NCI-H2029 treated with DMSO at 0.1 percent for 48 hours (cell line): ENCODE results near the gene DCPS.
"Not testable (repeated sequence)": the region's sequence is repeated elsewhere in the genome, so short reads cannot be mapped to it uniquely, and the experiment has no call there.

Experiments
- DNase-seq: peaks from one replicate; lab custom pipeline; 2025; lab: John Stamatoyannopoulos, UW

Gene DCPS

DNA sequence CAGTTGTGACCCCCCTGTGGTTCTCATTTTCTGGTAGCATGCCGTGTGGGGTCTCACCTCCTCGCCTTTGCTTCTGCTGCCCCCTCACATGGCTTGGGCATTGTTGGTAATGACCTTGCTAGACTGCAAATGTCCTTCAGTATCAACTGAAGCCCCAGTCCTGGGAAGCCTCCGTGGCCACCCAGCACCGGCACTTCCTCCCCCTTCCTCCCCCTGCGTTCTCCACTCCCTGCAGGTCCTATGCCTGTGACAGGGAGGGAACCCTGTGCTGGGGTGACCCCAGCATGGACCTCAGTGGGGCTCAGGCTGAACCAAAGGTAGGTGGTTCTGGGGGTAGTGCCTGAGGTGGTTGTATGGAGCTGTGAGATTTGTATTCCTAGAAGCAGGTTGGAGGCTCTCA is 57.5 kb downstream of the DCPS start:
- no peak for DNase-seq

GRCh38 chr11:126362879-126363655 is 59.2 kb downstream of the DCPS start:
- DNase-seq: no peak

DNA sequence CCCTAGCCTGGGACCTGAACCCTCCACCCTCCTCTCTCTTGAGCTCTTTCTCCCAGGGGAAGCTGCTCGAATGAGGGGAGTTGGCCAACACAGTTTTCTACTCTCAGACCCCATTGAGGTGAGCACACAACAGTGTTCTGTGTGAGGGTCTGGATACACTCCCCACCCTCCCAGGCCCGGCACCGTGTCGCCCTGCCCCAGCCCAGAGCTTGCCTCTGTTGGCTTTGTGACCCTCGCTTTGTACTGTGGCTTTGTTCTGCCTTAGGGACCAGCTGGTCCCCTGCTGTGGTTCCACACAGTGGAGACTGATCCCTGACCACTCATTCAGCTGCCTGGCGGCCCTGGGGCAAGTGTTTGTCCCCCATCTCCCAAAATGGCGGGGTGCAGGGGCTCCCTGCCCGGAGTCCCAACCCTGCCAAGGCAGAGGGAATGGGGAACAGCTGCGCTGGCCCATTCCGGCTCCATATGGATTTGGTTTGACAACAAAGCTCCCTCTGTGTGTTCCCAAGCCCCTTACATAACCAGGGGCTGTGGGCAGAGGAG is 59.9 kb downstream of the DCPS start:
- no peak for DNase-seq

- DNase-seq: not testable (repeated sequence)
Observed at GRCh38 chr11:126364735-126365134, 60.9 kb downstream of the DCPS start.

DNA sequence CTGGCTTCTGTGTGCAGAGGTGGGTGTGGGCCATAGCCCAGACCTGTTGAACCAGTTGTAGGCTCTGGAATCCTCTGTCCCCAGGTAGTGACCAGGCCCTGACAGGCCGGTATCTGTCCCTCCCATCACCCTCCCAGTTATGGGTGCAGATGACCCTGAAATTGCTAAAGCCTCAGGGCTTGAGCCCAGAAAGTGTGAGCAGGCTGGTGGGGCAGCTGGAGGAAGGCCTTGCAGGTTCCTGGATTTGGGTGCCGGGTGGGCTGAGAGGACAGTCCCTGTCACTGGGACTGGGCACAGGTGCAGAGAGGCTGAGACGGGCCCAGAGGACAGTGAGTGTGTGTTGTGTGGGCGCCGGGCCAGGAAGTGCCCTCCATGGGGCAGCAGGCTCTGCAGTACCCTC is 61.6 kb downstream of the DCPS start:
- DNase-seq: not testable (repeated sequence)

DNA sequence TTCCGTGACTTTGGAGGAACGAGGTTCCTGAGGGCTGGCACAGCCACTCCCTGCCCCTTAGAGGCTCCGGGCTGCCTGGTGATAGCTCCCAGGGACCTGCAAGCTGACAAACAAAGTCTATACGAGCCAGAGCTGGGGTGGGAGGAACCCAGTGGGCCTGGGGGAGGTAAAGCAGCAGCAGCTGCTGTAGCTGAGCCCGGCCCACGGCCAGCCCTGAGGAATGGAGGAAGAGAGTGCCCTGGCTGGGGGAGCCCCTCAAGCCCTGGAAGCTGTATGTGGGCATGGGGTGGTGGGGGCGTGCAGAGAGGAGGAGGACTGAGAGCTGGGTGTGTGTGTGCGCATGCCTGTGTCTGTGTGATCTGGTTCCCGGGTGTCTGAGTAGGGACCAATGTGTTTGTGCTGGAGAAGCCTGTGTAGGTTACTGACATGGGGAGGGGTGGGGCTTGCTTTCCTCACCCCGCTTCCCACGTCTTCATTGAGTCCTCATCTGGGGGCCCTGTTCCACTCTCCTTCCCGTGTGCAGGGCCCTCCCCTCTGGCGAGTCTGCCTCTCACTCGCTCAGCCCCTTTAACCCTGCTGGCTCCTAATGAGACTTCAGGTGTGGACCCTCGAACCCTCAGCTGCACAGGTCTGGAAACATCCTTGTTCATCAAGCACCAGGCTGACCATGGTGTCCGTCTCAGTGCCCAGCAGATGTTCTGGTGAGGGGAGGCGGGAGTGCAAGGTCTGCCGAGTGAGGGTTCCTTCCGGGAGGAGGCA is 62.4 kb downstream of the DCPS start:
- DNase-seq: no peak

- DNase-seq: not testable (repeated sequence)
Observed at GRCh38 chr11:126366823-126367654, 63.2 kb downstream of the DCPS start.

GRCh38 chr11:126367806-126368205 is 63.9 kb downstream of the DCPS start:
- not testable (repeated sequence) for DNase-seq

DNA sequence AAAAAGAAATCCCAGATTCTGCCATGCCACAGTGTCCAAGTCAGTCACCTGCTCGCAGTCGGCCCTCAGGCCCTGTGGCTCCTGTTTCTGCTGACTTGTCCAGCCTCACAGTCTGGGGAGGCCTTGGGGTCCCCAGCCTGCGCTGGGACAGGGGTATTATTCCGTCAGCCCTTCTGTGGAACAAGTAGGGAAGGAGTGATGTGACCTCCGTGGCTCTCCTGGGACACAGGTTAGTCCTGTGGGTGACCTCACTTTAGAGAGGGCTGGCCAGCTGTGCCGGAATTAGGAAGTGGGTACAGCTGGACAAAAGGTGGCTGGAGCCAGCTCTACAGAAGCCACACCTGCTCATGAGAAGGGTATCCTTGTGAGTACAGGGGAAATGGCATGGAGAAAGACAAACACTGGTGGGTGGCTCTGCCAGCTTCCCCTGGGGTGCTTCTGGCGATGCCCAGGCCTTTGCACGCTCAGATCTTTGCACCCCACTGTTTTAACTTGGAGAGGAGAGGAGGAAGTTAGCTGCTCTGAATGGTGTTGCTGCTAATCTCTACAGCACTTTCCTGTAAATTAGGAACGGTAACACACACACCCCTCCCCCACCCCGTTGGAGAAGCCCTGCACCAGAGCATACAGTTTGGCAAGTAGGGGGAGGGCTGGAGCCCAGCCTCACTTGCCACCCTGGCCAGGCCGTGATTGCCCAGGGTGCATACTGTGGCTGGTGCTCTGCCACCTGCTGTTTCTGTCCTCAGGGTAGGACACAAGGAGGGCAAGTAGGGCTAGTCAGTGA is 64.7 kb downstream of the DCPS start:
- peak; percentile 37 for DNase-seq

GRCh38 chr11:126370016-126370415 is 66.2 kb downstream of the DCPS start:
- DNase-seq: no peak

- no peak for DNase-seq
Observed at GRCh38 chr11:126371595-126371994, 67.7 kb downstream of the DCPS start.

DNA sequence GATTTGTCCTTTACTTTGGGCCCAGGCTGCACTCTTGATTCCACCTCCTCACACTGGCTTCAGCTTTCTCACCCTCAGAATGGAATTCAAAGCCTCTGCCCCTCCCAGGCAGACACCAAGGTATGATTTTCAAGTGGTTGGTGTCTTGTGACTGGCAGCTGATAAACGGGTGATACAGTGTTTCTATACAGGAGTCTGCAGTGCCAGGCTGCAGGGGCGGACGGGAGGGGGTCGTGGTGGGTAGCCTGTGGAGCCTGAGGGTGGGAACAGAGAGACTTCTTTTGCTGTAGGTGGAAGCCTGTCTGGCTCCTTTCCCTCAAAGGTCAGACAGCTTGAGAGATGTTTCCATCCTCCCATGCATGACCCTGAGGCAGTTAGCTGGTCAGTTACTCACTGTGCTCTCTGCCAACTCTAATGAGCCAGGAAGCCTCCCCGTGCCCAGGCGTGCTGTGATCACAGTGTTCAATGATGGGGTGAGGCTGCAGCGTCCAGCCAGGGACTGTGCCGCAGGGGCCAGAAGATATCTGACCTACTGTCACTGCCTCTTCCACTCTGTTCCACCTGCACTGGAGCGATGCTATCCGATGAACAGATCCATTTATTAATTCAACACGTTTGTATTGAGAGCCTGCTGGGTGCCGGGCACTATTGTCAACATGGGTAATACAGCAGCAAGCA is 69.7 kb downstream of the DCPS start:
- DNase-seq: peak; percentile 7

DNA sequence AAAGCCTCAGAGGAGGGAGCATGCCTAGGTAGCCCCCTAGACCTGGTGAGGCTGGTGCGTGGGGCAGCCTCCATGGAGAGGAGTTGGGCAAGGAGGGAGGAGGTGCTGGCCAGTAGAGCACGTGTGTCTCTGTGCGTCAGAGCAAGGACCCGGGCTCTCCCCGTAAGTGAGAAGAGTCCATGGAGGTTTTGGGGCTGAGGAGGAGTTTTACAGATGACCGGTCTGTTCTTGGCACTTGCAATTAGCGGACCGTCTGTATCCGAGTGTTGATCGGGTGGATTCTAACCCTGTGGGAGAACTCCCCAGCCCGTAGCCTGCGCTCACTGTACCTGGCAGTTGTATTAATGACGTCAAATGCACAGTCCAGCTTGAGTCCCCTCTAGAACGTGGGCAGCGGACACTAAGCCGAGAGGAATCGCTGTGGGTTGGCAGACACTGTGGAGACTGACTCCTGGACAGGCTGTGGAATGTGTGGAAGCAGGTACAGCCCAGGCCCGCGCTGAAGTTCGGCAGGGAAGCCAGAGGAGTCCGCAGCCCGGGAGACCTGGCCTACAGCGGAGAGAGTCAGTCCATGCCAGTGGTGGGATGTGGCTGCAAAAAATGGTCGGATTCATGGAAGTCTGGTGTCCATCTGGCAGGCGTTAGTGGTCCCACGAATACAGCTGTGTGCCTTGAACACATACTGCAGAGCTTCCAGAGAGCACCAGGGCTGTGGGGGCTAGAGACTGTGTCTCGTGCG is 70.9 kb downstream of the DCPS start:
- not testable (repeated sequence) for DNase-seq

- no peak for DNase-seq
Observed at GRCh38 chr11:126375726-126376125, 71.9 kb downstream of the DCPS start.

DNA sequence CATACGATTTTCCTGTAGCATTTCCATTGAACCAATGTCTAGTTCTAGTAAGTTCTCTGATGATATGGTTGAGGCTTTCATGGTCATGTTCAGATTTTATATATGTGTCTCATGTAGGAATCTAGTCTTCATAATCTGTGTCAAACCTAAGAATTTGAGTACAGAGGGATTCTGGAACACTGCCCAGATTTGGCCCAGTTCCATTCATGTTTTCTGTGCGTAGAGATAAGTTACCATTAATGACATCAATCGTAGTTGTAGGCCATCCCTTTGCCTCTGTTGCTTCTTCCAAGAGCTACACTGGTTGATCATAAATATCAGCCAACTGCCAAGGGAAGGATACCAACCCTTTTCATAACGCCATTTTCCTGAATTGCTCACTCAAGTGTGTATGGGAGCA is 74.9 kb downstream of the DCPS start:
- no peak for DNase-seq

GRCh38 chr11:126380909-126381308 is 77.0 kb downstream of the DCPS start:
- DNase-seq: no peak

- DNase-seq: not testable (repeated sequence)
Observed at GRCh38 chr11:126381960-126382359, 78.1 kb downstream of the DCPS start.

DNA sequence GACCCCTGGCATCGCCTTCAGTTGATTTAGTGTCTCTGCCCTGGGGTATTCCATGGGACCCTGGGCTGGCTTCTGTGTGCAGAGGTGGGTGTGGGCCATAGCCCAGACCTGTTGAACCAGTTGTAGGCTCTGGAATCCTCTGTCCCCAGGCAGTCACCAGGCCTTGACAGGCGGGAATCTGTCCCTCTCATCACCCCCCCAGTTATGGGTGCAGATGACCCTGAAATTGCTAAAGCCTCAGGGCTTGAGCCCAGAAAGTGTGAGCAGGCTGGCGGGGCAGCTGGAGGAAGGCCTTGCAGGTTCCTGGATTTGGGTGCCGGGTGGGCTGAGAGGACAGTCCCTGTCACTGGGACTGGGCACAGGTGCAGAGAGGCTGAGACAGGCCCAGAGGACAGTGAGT is 78.8 kb downstream of the DCPS start:
- DNase-seq: not testable (repeated sequence)

- no peak for DNase-seq
Observed at GRCh38 chr11:126383339-126384335, 79.8 kb downstream of the DCPS start.
